Frontal cortex (tissue), 4 donors: Measurements from ENCODE around the gene ZNF326. TPM values are rescaled to one million over a fixed set of nuclear protein-coding genes. Genes with fewer than 3 reads are reported as not detected.
A peak's percentile ranks its signal among the peaks of the same experiment; 100 is the strongest.

Experiments used
- DNase-seq, 2 donors: peaks; one replicate each; pipeline ENCODE4 v3.0.0; 2012; ENCODE audit warnings: low spot score in 2 of 2
- FAIRE-seq: peaks from 2 replicates; lab custom pipeline; 2012; peaks lifted over from hg19 to GRCh38; lab: Jason Lieb, UNC
- total RNA-seq: library from RNA; depleted of rRNA; stranded (reverse); fragments of >200 nt; gene quantifications from one replicate; pipeline ENCODE4 v1.2.3, GENCODE V29; 2014
- donor health status: control.
- donor health status: control.
- donor health status: control.

Gene ZNF326
- total RNA-seq: 19.2 TPM

DNA sequence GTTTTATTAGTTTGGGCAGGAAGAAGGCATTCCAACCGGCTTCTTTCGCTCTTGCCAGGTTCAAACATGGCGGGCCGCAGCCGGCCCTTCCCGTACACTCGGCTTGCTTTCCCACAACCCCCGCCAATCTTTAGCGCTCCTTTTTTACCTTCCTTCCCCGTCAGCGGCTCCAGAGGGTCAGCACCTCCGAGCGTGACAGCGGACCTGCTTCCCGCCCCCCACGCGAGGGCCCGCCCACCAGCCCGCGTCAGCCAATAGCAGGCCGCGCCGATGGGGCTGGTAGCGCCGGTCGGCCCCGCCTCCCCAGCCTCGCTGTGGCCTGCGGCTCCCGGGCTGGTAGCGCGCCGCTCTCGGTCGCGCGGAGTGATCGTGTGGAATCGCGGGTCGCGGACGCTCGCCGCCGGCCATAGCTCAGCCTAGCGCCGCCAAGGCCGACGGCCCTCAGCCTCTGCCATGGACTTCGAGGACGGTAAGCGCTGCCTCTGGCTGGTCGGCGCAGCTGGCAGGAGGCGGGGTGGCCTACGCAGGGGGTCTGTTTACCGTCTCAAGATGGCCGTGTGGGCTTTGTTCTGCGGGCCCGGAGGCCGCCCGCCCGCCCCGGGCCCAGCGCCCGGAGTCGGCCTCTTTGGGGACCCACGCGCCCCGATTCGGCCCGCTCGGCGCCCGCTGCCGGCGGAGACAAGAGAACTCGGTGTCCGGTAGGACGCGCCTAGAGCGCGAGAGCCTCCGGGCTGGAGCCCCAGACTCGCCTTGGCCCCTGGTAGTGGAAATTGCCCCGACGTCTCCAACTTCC, at the start of gene ZNF326:
TSS of gene ZNF326 (plus strand) at position 306 of the 793 bp plus-strand sequence. CDS start at position 454, 148 bp downstream.
- no peak for FAIRE-seq

DNA sequence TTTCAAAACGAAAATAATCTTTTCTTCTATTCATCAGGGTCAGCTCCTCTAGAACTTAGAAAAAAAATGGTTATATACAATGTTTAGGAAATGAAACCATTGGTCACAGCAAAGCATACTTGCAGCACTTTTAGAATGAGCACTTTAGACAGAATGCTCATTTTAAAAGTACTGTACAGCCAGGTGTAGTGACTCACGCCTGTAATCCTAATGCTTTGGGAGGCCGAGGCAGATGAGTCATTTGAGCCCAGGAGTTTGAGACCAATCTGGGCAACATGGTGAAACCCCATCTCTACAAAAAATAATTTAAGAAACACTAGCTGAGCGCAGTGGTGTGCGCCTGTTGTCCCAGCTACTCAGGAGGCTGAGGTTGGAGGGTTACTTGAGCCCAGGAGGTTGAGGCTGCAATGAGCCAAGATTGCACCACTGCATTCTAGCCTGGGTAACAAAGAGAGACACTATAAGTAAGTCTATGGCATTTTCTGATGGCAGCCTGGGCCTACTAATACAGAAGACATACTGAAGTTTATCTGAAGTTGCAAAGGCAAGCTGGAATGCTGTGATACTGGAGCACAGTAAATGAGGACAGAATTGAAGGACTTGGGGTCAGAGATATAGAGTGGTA, 48.9 kb upstream of the ZNF326 start:
- FAIRE-seq (no peak), DNase-seq (no peak)

More for the DNA sequence above, at the start of gene ZNF326:
- DNase-seq: peak; percentile 97 to 98

- FAIRE-seq (no peak), DNase-seq (no peak)
Measured at GRCh38 chr1:89946532-89946931, 48.4 kb upstream of the ZNF326 start.

DNA sequence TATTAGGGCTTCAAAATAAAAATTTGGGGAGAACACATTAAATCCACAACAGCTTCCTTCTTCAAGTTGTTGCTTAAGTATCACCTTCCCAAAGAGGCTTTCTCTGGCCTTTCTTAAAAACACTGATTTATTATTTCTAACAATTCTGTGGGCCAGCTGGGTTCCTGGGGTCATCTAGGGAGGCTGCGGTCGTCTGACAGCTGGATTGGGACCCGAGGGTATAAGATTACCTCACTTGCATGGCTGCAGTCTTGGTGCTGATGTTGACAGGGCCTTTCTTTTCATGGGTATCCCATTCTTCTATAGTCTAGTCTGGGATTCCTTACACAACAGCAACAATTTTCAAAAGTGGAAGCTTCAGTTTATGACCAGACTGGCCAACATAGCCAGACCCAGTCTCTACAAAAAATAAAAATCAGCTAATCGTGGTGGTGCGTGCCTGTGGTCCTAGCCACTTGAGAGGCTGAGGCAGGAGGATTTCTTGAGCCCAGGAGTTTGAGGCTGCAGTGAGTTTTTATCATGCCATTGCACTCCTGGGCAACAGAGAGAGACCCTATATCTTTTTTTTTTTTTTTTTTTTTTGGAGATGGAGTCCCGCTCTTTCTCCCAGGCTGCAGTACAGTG, 46.1 kb upstream of the ZNF326 start:
- no peak for FAIRE-seq
- DNase-seq: no peak

DNA sequence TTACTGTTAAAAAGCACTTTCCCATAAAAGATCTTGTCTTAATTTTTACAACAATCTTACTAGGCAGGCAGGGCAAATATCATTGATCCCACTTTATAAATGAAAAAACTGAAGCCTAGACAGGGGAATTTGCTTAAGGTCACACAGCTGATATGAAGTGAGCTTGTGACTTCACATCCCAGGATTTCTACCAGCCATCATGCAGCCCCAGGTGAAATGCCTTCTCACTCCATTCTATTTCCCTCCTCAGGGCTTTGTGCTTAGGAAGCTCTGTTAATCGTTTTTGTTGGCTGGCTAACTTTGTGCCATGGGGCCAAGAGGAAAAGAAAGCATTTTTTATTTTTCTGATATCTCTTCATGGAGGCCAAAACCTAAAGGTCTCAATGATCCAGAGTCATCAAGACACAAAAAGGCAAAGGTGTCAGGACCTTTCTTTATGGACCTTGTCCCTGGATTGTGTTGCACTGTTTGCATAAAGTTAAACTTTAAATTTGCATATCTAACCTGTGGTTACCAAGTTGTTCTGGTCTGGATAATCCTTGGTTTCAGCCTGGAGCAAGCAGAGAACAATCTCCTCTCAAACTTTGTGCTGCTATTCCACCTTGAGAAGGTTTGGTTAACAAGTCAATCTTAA, 44.8 kb upstream of the ZNF326 start:
- DNase-seq: no peak
- no peak for FAIRE-seq

GRCh38 chr1:89950703-89951102, 44.2 kb upstream of the ZNF326 start:
- FAIRE-seq (no peak), DNase-seq (no peak)

DNA sequence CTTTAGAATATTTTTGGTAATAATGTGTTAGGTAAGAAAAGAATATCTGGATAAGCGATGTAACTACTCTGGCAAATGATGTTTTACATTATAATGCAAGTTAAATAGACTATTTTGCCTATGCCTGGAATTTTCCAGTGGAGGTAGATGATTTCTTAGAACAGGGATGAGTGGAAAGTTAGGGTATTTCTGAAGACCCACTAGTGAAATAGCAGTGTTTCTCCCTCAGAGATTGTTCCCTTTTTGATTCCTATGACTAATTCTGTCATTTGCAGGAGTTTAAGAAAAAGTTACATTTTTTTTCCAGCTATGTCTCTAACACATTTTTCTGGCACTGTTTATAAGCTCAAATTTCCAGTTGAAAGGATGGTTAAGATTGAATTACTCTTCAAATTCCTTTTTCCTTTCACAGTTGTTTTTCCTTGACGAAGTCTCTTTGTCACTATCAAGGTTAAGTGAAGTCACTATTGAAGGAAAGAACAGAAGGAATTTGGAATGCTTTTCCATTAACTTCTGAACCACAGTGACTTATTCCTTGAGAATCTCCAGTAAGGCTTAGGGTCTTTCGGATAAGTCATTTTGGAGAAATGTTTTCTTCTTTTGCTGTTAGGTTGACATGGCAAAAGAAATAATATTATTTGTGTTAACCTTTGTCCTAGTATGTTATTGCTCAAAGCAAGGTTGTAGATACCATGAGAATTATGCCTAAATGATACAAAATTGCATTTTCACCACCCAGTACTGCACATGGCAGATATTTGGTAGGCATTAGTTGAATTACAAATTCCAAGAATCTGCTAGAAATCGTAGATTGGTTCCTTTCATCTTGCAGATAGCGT, 42.9 kb upstream of the ZNF326 start:
- FAIRE-seq: no peak
- no peak for DNase-seq

DNA sequence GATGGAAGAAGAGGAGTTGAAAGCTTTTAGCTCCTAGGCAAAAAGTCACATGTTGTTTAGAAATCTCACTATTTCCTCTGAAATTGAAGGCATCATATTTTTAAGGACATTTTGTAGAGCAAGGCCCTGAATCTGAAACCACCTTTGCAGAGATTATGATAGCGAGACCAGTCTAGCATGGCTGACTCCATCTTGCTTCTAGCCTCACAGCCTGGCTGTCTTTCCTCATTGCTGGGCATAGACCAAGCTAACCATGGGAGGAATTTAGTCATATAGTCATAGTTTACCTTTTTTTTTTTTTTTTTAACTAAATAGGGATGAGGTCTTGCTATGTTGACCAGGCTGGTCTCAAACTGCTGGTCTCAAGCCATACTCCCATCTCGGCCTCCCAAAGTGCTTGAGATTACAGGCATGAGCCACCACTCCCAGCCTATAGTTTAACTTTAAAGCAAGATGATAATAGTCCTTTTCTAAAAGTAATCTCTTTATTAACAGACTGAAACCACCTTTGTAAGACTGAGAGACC, 42.2 kb upstream of the ZNF326 start:
- no peak for FAIRE-seq
- DNase-seq: no peak

DNA sequence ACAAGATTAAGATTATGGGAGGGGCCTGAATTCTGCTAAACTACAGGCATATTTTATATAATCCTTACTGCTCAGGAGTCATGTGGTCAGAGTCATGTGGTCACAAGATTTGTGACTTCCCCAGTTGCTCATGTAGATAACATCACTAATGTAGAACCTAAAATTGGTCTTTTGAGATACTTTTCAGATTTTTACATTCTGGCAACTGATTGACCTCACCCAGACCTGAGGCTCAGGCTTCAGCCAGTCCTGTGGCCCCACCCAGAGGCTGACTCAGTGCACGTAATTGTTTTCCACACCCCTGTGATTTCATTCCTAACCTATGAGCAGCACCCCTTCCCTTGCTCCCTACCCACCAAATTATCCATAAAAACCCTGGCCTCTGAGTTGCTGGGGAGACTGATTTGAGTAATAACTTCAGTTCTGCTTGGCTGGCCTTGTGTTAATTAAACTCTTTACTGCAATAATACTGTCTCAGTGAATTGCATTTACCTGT, 41.7 kb upstream of the ZNF326 start:
- DNase-seq (no peak), FAIRE-seq (no peak)

GRCh38 chr1:89953929-89954328, 41.0 kb upstream of the ZNF326 start:
- no peak for DNase-seq
- FAIRE-seq: no peak

GRCh38 chr1:89954401-89954800, 40.5 kb upstream of the ZNF326 start:
- no peak for FAIRE-seq
- no peak for DNase-seq

DNA sequence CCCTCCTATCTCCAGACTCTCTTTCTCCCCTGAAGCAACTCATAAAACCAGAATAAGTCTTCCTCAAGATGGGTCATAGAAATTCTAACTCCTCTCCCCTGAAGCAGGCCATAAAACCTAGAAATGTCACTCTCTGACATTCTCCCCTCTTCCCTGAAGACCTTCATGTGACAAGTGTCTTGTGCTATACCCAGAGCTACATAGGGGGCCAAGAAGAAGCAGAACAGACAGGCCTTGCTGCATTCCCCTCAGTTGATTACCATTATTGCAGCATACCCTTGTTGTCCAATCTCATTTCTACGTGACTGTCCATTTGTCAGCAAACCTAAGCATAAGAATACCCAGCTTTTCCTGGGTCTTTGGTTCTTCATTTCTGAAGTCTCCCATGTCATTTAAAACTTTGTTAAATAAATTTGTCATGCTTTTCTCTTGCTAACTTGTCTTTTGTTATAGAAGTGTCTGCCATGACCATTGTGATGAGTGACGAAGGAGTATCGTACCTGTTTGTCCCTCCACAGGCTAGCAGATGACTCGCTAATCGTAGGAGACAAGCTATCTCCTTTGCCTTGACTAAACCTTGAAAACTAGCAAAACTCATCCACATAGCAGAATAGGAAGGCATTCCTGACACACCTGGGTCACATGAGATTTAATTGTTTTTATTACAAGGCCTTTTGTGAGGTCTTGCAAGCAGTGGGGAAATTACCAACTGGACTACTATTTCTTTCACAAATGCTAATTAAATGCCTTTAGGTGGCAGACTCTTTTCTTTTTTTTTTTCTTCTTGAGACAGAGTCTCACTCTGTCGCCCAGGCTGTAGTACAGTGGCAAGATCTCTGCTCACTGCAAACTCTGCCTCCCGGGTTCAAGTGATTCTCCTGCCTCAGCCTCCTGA, 39.4 kb upstream of the ZNF326 start:
- FAIRE-seq (no peak), DNase-seq (no peak)

- DNase-seq (no peak), FAIRE-seq (no peak)
Measured at GRCh38 chr1:89957107-89957506, 37.8 kb upstream of the ZNF326 start.

GRCh38 chr1:89958851-89959654, 35.9 kb upstream of the ZNF326 start:
- FAIRE-seq (no peak), DNase-seq (no peak)

DNA sequence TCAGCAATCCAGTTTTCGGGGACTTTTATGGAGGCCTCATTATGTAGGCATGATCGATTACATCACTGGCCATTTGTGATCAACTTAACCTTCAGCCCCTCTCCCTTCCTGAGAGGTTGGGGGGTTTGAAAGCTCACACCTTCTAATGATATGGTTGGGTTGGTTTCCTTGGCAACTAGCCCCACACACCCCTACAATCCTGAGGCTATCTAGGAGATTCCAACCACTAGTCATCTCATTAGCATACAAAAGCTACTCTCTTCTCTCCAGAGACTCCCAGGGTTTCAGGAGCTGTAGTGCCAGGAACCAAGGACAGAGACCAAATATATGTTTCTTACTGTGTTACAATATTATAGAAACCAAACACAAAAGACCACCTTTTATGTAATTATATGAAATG, 35.2 kb upstream of the ZNF326 start:
- no peak for FAIRE-seq
- DNase-seq: no peak

DNA sequence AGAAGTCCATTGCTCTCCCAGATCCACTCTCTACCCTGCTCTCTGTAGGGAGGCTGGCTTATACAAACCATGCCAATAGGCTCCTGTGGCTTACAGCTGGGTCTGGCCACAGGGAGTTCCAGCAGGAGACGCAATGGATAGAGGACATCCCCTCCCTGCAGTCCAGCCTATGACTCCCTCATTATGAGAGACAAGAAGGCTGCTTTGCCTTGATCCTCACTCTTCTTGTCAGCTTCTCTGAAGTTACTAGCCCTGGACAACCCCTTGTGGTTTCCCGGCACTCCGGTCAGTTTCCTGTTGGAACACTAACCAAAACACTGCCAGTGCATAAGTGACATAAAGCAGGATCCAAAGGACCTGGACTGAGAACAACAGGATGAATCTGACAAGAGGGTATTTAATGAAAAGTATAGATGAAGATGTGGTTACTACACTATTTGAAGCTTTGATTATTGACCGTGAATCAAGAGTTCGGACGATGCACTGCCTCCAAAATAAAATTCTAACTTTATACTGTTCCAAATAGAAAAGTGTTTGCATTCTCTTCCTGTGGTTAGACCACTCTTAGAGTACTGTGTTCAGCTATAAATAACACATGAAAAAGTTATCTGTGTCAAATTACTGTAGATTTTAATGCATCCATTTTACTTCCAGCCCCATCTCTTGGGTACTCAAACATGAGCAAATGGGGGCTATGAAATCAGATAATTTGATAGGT, 32.7 kb upstream of the ZNF326 start:
- FAIRE-seq: no peak
- DNase-seq: no peak

DNA sequence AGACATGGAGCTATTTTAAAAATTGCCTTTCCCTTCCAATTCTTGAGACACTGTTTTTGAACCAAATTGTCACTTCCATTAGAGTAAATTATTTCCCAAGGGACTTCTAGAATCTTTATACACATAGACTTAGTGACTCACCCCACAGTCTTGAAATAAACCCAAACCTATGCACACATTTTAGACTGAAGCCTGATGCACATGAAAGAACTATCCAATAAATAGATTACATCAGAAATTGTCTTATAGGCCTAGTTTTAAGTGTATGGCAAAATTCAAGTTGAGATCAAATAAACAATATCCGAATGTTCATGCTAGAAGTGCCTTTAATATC, 32.2 kb upstream of the ZNF326 start:
- DNase-seq (no peak), FAIRE-seq (no peak)
